Stimulated activated CD4-positive, alpha-beta T cell treated with anti-CD3 and anti-CD28 coated beads, Interleukin-12 subunit alpha, Interleukin-12 subunit beta, amount 100 ng/mL, for 48 hours (primary cell): Measurements from ENCODE around the gene TYW1.
"Not testable (repeated sequence)": the region's sequence is repeated elsewhere in the genome, so short reads cannot be mapped to it uniquely, and the experiment has no call there.

Experiments
- DNase-seq, 3 donors: peaks; one replicate each; pipeline ENCODE4 v3.0.0-alpha.2; 2020; ENCODE audit warnings: low read depth in 2 of 3, low spot score in 1 of 3

TYW1 gene

DNA sequence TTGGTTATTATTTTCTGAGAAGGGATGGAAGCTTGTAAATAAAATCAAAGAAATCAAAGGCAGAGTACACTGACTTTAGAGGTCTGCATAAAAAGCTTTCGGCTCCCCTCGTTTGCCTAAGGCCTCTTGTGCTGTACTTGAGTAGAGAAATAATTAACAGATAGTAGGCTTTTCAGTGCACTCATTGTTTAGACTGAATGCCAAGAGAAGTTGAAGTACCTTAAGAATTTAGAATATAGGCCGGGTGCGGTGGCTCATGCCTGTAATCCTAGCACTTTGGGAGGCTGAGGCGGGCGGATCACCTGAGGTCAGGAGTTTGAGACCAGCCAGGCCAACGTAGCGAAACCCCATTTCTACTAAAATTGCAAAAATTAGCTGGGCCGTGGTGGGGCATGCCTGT is 232.4 kb downstream of the TYW1 start:
- DNase-seq = not testable (repeated sequence)

GRCh38 chr7:67230029-67230428 is 233.4 kb downstream of the TYW1 start:
- not testable (repeated sequence) for DNase-seq

- DNase-seq = not testable (repeated sequence)
Observed at GRCh38 chr7:67233506-67233905, 236.9 kb downstream of the TYW1 start.

DNA sequence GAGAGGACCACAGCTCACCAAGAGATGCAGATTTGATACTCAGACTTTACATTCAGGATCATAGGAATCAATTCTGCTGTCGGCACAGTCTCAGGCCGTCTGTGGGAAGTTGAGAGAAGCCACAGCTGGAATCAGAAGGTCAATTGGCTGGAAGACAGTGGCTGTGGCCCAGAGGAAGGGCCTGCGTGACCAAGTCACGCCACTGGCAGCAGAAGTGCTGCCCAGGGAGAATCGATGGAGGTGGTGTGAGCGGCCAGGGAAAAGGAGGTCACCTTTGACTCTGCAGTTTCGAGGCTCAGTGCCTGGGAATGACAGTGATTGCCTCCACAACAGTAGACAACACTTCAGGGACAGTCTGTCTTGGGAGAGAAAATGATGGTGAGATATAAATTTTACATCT is 239.6 kb downstream of the TYW1 start:
- DNase-seq = not testable (repeated sequence)

DNA sequence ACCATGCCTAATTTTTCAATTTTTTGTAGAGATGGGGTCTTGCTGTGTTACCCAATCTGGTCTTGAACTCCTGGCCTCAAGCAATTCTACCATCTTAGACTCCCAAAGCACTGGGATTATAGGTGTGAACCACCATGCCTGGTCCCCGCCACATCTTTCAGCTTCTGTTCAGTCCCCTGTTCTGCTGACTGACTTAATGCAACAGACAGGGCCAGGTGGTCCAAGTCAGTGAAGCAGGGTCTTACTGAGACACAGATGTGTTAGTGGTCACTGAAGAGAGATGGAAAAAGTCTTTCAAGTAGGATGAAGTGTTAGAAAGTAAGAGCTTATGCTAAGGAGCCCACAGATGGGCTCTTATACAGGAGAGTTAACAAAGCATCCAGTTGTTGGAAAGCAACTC is 246.2 kb downstream of the TYW1 start:
- not testable (repeated sequence) for DNase-seq

GRCh38 chr7:67248364-67248763 is 251.7 kb downstream of the TYW1 start:
- DNase-seq = not testable (repeated sequence)

DNA sequence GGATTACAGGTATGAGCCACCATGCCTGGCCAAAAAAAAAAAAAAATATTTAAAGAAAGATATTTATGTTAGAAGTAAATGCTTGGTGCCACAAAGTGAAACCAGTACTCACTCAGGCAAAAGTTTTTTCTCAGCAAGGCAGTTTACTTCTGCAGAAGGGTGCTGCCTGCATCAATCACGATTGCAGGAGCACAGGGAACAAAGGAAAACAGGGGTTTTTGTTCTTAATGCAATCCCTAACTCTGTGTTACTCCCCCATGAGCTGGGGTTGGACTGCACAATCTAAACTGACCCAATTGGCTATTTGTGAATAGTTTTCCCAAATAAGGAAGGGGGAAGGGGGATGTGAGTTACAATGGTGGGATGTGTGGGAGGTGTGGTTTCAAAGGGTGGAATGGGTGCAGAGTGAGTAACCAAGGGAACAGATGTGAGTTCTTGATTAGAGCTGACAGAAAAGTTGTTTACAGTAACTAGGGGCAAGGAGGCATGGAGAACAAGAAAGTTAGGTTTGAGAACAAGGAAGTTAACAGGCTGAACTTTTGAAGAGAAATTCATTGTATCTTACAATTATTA is 255.4 kb downstream of the TYW1 start:
- no peak for DNase-seq

DNA sequence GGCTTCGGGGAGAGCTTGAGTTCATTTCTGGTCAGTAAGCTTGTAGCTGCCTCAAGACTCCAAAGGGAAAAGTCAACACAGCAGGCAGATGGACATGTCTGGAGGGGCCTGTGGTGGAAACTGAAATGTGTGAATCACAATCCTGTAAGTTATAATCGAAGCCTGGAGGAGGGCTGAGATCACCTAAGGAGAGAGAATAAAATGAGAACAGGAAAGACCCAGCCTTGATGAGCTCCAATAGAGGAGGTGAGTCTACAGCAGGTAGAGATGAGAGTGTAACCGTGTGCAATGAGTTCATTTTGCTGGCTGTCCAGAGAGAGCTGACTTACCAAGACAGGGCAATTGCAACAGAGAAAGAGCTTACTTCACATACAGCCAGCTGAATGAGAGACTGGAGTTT is 258.4 kb downstream of the TYW1 start:
- DNase-seq = not testable (repeated sequence)

- not testable (repeated sequence) for DNase-seq
Observed at GRCh38 chr7:67257779-67258178, 261.1 kb downstream of the TYW1 start.

GRCh38 chr7:67259363-67259762 is 262.7 kb downstream of the TYW1 start:
- not testable (repeated sequence) for DNase-seq

DNA sequence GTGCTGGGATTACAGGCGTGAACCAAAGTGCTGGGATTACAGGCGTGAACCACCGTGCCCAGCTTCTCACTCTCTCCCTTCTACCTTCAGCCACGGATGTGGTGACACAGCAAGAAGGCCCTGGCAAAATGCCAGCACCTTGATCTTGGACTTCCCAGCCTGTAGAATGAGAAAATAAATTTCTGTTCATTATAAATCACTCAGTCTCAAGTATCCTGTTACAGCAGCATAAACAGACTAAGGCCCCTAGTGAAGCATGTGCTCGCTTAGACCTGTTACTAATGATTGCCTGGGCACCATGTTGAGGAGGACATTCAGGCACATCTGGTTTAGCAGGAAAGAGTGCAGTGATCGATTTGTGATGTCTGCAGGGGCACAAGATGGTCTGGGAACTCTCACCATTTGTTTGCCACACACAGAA is 263.5 kb downstream of the TYW1 start:
- not testable (repeated sequence) for DNase-seq

- not testable (repeated sequence) for DNase-seq
Observed at GRCh38 chr7:67264000-67264399, 267.4 kb downstream of the TYW1 start.

DNA sequence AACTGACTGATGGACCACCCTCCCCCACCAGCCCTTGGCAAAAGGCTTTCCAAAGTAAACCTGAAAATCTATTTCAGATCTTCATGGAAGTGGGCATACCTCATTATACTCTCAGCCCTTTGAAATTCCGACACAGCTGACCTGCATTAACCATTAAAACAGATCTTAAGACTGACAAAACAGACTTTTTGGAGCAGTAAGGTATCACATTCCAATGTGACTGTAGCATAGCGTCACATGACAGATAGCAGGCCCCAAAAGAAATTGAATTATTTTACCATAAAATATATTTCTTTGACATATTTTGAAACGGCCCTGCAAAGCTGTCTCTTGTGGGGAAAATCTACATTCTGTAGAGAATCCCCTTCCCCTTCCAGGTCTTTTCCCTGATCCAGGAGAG is 269.4 kb downstream of the TYW1 start:
- DNase-seq = not testable (repeated sequence)

GRCh38 chr7:67267914-67268313 is 271.3 kb downstream of the TYW1 start:
- DNase-seq = no peak

- not testable (repeated sequence) for DNase-seq
Observed at GRCh38 chr7:67269916-67270315, 273.3 kb downstream of the TYW1 start.
